ENCODE data around the gene ZFP30.

DNA sequence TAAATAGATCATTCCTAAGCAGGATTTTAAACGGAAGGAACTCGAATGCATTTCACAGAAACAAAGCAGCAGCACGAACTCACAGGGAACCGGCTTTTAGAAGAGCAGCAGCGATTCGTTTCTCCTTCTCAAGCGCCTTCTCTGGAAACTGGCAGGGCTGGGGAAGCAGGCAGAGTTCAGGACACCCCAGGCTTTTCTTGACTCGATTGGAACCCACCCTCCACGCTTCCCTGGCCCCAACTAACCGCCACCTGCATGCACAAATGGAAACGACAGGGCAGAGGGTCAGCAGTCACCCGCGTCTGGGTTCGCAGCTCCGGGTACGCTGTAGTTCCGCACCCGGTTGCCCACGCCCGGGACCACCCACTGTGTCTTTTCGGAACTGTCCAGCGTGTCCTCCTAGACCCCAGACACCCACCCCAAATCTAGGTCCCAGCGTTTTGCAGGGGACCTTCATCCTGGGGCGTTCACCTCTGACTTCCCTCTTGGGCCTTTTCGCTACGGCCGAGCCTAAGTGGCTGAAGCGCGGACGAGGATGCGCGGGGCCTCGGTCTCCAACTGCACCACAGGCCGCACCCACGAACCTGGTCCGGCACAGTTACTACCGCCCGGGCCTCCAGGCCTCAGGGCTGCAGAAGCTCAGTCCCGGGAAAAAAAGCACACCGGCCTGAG is 500 bp downstream of the ZFP30 start:
- TF ChIP-seq CTCF (IDR thresholded peaks at IDR 0.05) (no peak), POLR2A (IDR thresholded peaks at IDR 0.05) (no peak)
